ENCODE data around the gene ABLIM2.

DNA sequence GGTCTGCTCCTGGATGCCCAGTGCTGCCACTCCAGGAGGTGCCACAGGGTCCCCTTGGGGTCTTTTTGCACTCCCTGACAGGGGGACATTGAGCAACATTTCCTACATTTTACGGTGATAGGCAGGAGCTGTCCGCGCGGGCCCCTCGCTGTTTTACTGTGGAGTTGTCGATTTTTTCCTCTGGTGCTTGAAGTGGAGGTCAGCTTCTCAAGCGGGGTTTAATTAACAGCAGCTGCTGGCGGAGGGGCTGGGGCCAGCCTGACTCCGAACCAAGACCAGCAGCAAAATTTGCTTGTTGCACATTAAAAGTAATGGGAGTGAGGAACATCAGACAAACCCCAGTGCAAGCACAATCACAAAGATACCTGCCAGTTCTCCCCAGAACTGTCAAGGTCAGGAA, 27.3 kb upstream of the ABLIM2 start:
- TF ChIP-seq POLR2AphosphoS5 (IDR thresholded peaks at IDR 0.05) (no peak), CTCF (IDR thresholded peaks at IDR 0.05; ENCODE audit: poor library complexity, severe bottlenecking) (no peak), MXI1 (conservative IDR thresholded peaks at IDR 0.05; ENCODE audit: poor library complexity, severe bottlenecking) (no peak), EZH2 (IDR thresholded peaks at IDR 0.05; ENCODE audit: borderline replicate concordance, insufficient read depth, low read length, poor library complexity, severe bottlenecking) (no peak), SMC3 (conservative IDR thresholded peaks at IDR 0.05; ENCODE audit: poor library complexity) (no peak), TAF1 (IDR thresholded peaks at IDR 0.05; ENCODE audit: low read depth) (no peak), REST (IDR thresholded peaks at IDR 0.05; ENCODE audit: borderline replicate concordance) (no peak)

Measured in neural cell (in vitro differentiated cells).